Urinary bladder (tissue), 2 donors: Measurements from ENCODE around the gene UNG. TPM values are rescaled to one million over a fixed set of nuclear protein-coding genes. Genes with fewer than 3 reads are reported as not detected.

Experiments used
- polyA plus RNA-seq: library from polyadenylated mRNA; stranded (reverse); fragments of 200-250 nt; gene quantifications from one replicate; pipeline ENCODE4 v1.2.3, GENCODE V29; 2013
- small RNA-seq: library from RNA; depleted of rRNA; stranded (forward); fragments of <200 nt; gene quantifications from one replicate; pipeline ENCODE3, GENCODE V24; 2014
- total RNA-seq: library from RNA; depleted of rRNA; stranded (reverse); fragments of >200 nt; gene quantifications from one replicate; pipeline ENCODE4 v1.2.3, GENCODE V29; 2014
- donor health status: healthy.

The UNG gene
- total and polyA plus RNA-seq, 2 donors: 17.6 to 21.4 TPM

Small RNA genes lying within 50 kb of the gene (small RNA-seq; reads per million reads assigned to genes)
- not detected for gene RNA5SP372

Other genes with a start within 250 kb of the UNG start
- gene SSH1, start 240.0 kb upstream of the UNG start, total RNA-seq: 12.2 TPM
- 12.5 TPM for gene SSH1, start 240.0 kb upstream of the UNG start, polyA plus RNA-seq
- not detected for gene DAO, start 217.5 kb upstream of the UNG start, total RNA-seq
- not detected for gene DAO, start 217.5 kb upstream of the UNG start, polyA plus RNA-seq
- gene SVOP, start 76.5 kb upstream of the UNG start, total RNA-seq: 0.48 TPM
- 0.13 TPM for gene SVOP, start 76.5 kb upstream of the UNG start, polyA plus RNA-seq
- gene USP30, start 45.0 kb upstream of the UNG start, total RNA-seq: 13.9 TPM
- gene USP30, start 45.0 kb upstream of the UNG start, polyA plus RNA-seq: 11.5 TPM
- gene ALKBH2, start 4.1 kb upstream of the UNG start, total RNA-seq: 13.3 TPM
- gene ALKBH2, start 4.1 kb upstream of the UNG start, polyA plus RNA-seq: 23.9 TPM
- 34.5 TPM for gene ACACB, start 19.0 kb downstream of the UNG start, total RNA-seq
- 53.5 TPM for gene ACACB, start 19.0 kb downstream of the UNG start, polyA plus RNA-seq
- not detected for gene FOXN4, start 211.7 kb downstream of the UNG start, total RNA-seq
- not detected for gene FOXN4, start 211.7 kb downstream of the UNG start, polyA plus RNA-seq